CD4-positive, alpha-beta T cell treated with Interferon alpha-2 for 1 hour (primary cell): Measurements from ENCODE around the gene LRRC36.

Experiments
- DNase-seq, 2 donors: peaks; one replicate each; pipeline ENCODE4 v3.0.0-alpha.2; 2020 to 2022

The LRRC36 gene

DNA sequence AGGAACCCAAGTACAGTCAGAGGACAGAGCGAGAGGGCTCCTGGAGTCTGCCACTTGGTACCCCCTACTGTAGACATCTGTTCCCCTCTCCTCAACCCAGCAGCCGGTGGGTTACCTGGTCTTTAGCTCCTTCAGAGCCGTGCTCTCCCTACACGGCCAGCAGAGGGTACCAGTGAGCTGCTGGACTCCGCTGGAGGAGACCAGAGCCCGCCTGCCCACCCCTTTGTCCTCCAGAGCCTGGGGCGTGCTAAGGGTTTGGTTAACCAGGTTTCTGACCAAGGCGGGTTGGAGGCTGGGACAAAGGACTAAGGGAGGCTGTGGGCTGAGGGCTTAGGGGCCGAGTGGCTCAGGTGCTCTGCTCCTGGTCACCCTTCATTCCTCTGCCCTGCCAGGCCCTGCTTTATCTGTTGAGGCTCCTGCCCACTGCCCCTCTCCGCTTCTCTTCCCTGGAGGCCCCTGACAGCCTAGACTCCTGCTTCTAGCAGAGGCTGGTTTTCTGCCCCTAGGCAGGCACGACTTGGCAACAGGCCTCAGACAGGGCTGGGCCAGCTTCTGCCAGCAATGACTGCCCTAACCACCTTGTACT, 101.6 kb downstream of the LRRC36 start:
- peak; percentile 51 to 58 for DNase-seq

DNA sequence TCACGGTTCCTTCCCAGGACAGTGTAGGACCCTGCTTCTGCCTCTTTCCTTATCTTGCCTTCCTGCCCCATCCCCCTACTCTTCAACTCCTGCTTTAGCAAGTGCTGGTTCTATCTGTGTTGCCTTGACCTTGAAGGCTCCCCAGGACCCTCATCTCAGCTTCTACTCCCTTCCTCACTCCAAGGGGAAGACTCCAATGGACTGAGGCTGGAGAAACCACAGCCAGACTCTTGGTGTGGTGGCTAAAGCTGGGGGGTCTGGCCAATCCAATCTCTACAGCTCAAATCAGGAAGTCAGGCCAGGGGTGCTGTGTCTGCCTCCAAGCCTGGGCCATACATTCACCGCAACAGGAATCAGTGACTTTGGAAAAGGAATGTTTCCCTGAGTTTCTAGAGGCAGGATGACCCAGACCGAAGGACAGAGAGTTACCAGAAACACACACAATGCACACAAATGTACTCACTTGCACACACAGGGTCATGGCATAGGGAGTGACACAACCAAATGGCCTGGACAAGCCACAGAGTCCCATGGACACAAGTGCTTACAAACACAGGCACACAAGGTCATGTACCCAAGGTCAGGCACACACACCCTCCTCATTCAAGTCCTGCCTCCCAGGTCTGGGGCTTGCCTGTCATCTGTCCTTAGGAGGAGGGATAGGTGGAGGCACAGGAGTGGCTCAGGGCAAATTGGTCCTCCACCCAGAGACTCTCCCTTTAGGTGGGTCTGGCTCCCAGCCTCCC, 102.6 kb downstream of the LRRC36 start:
- no peak for DNase-seq

- no peak for DNase-seq
Observed at GRCh38 chr16:67429799-67430503, 103.3 kb downstream of the LRRC36 start.

GRCh38 chr16:67430504-67430976, 103.9 kb downstream of the LRRC36 start:
- DNase-seq, result peak in 1 of 2 donors; percentile 15

- DNase-seq, result peak in 1 of 2 donors; percentile 30
Observed at GRCh38 chr16:67430977-67431774, 104.6 kb downstream of the LRRC36 start, which contains the start of gene HSD11B2. Gene HSD11B2, plus strand, starts transcription at chr16:67431121. Its CDS starts 128 bp downstream, at chr16:67431249.

- no peak for DNase-seq
Observed at GRCh38 chr16:67431775-67432505, 105.3 kb downstream of the LRRC36 start.

GRCh38 chr16:67432506-67432890, 105.9 kb downstream of the LRRC36 start:
- no peak for DNase-seq

DNA sequence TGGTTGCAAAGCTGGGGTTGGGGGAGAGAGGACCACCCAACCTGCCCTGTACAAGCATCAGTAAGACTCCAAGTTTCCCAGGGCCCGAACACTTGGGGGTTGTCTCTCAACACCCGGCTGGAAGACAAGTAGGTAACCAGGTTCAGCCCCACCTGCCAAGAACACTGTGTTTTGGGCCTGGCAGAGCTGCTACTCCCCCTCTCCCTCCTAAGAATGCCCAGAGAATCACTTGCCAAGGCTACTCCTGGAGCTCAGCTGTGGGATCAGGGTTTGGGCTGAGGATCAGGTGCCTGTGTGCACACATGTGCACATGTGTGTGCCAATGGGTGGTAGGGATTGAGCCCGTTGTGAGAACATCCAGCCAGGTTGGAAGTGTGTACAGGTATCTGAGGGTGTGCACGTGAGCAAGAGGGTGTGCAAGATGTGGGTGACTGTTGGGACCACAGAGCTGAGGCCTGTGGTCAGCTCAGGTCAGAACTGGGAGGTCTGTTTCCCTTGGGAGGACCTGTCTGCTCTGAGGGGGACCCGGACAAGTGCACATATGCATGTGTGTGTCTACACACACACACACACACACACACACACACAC, 106.6 kb downstream of the LRRC36 start:
- DNase-seq, result no peak
